ENCODE data around the gene MOV10.

MOV10 gene

GRCh38 chr1:112737573-112737972, 63.1 kb downstream of the MOV10 start:
- no peak for DNase-seq (ENCODE audit: low spot score)

- no peak for DNase-seq (ENCODE audit: low spot score)
Observed at GRCh38 chr1:112743174-112744008, 68.9 kb downstream of the MOV10 start.

GRCh38 chr1:112744009-112744578, 69.6 kb downstream of the MOV10 start:
- no peak for DNase-seq (ENCODE audit: low spot score)

- DNase-seq (ENCODE audit: low spot score) = no peak
Observed at GRCh38 chr1:112748396-112748795, 73.9 kb downstream of the MOV10 start.
